ENCODE results near the gene GLIPR1L2.

GLIPR1L2 gene

GRCh38 chr12:75471902-75472890, 81.3 kb downstream of the GLIPR1L2 start:
- H3K4me3 ChIP-seq (ENCODE audit: control insufficient read depth, low read depth, low read length): no peak overlapping the region
- no peak for DNase-seq (ENCODE audit: low read depth)
- TF ChIP-seq CTCF (IDR thresholded peaks at IDR 0.05; ENCODE audit: control insufficient read depth, insufficient read depth, low read depth, low read length, missing control alignments): no peak

GRCh38 chr12:75474116-75474515, 83.2 kb downstream of the GLIPR1L2 start:
- TF ChIP-seq CTCF (IDR thresholded peaks at IDR 0.05; ENCODE audit: control insufficient read depth, insufficient read depth, low read depth, low read length, missing control alignments): no peak
- no peak for DNase-seq (ENCODE audit: low read depth)
- H3K4me3 ChIP-seq (ENCODE audit: control insufficient read depth, low read depth, low read length): no peak overlapping the region

- TF ChIP-seq CTCF (IDR thresholded peaks at IDR 0.05; ENCODE audit: control insufficient read depth, insufficient read depth, low read depth, low read length, missing control alignments): no peak
- no peak overlapping the region for H3K4me3 ChIP-seq (ENCODE audit: control insufficient read depth, low read depth, low read length)
- DNase-seq (ENCODE audit: low read depth): no peak
Observed at GRCh38 chr12:75476071-75476470, 85.2 kb downstream of the GLIPR1L2 start.

GRCh38 chr12:75477137-75477536, 86.2 kb downstream of the GLIPR1L2 start:
- no peak overlapping the region for H3K4me3 ChIP-seq (ENCODE audit: control insufficient read depth, low read depth, low read length)
- no peak for DNase-seq (ENCODE audit: low read depth)
- TF ChIP-seq CTCF (IDR thresholded peaks at IDR 0.05; ENCODE audit: control insufficient read depth, insufficient read depth, low read depth, low read length, missing control alignments): no peak

GRCh38 chr12:75478116-75478794, 87.4 kb downstream of the GLIPR1L2 start:
- TF ChIP-seq CTCF (IDR thresholded peaks at IDR 0.05; ENCODE audit: control insufficient read depth, insufficient read depth, low read depth, low read length, missing control alignments): no peak
- H3K4me3 ChIP-seq (ENCODE audit: control insufficient read depth, low read depth, low read length): no peak overlapping the region

GRCh38 chr12:75479963-75480461, 89.1 kb downstream of the GLIPR1L2 start:
- peak; percentile 56 for DNase-seq (ENCODE audit: low read depth)
- no peak for TF ChIP-seq CTCF (IDR thresholded peaks at IDR 0.05; ENCODE audit: control insufficient read depth, insufficient read depth, low read depth, low read length, missing control alignments)
- H3K4me3 ChIP-seq (ENCODE audit: control insufficient read depth, low read depth, low read length): peak overlapping the region; percentile 27

More at GRCh38 chr12:75478116-75478794, 87.4 kb downstream of the GLIPR1L2 start:
- no peak for DNase-seq (ENCODE audit: low read depth)
